Large intestine (tissue), 3 donors: ENCODE measurements around the gene NUF2. TPM values are rescaled to one million over a fixed set of nuclear protein-coding genes. Genes with fewer than 3 reads are reported as not detected.

Experiments used
- DNase-seq, 2 donors: peaks; one replicate each; pipeline versions ENCODE4 v3.0.0 to v3.0.0-alpha.2; 2013
- H3K27ac ChIP-seq: one replicate; pipeline ENCODE4 v1.5.1; 2013; ENCODE audit warnings: low read length
- H3K27me3 ChIP-seq: 2 replicates; pipeline ENCODE4 v1.6.1; 2013; ENCODE audit warnings: low read length; ENCODE audit not compliant: control insufficient read depth, insufficient read depth
- H3K36me3 ChIP-seq: 2 replicates; pipeline ENCODE4 v1.6.1; 2013; ENCODE audit warnings: low read length; ENCODE audit not compliant: control insufficient read depth, insufficient read depth
- H3K4me1 ChIP-seq: one replicate; pipeline ENCODE4 v1.6.1; 2013; ENCODE audit warnings: low read length; ENCODE audit not compliant: control insufficient read depth, insufficient read depth
- H3K4me3 ChIP-seq: one replicate; pipeline ENCODE4 v1.5.1; 2013; ENCODE audit warnings: low read length
- H3K9me3 ChIP-seq: one replicate; pipeline ENCODE4 v1.6.1; 2013; ENCODE audit warnings: mild to moderate bottlenecking, low read depth, low read length, moderate library complexity; ENCODE audit not compliant: control insufficient read depth
- WGBS: methylation state at CpG from one replicate; pipeline ENCODE4 v1.1.5; 2013; ENCODE audit warnings: low lambda C conversion rate; ENCODE audit not compliant: insufficient coverage; 5-methylcytosine and 5-hydroxymethylcytosine counted together
- polyA plus RNA-seq: library from polyadenylated mRNA; unstranded; fragments of 120-200 nt; gene quantifications from one replicate; pipeline ENCODE4 v1.2.1, GENCODE V29; 2013

The NUF2 gene
- polyA plus RNA-seq, 1 donor: 9.9 TPM

DNA sequence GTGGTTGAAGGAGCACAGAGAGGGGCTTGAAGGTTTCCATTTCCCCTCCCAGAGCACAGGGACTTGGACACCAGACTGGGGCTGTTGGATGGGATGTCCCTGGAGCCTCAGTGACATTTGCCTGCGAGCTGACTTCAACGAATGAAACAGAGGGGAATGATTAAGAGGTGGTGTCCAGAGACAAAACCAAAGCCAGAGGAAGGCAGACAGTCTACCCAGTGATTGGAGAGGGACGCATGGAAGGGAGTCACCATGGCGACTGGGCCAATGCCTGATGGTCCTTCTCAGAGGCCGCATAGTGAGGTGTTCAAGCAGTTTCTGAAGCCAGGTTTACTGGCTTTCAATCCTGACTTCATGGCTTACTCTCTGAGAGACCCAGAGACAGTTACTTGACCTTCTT, 77.2 kb downstream of the NUF2 start:
- Histone ChIP-seq H3K27ac (no peak overlapping the region), H3K4me3 (no peak overlapping the region), H3K9me3 (no peaks in the 10 kb centered on the region), H3K36me3 (no peaks in the 10 kb centered on the region), H3K4me1 (no peaks in the 10 kb centered on the region), H3K27me3 (no peaks in the 10 kb centered on the region)
- no CpG with 5 or more reads among the region's 5 CpGs for WGBS
- no peak for DNase-seq

GRCh38 chr1:163399976-163400601, 78.3 kb downstream of the NUF2 start:
- WGBS: 55% methylated on average over 2 of the region's 9 CpGs

GRCh38 chr1:163401211-163401610, 79.5 kb downstream of the NUF2 start:
- WGBS: no CpG with 5 or more reads among the region's 3 CpGs
- no peak overlapping the region for H3K27ac ChIP-seq
- no peak overlapping the region for H3K4me3 ChIP-seq
- H3K9me3 ChIP-seq: no peaks in the 10 kb centered on the region
- H3K4me1 ChIP-seq: no peaks in the 10 kb centered on the region
- H3K27me3 ChIP-seq: no peaks in the 10 kb centered on the region
- H3K36me3 ChIP-seq: no peaks in the 10 kb centered on the region
- DNase-seq: no peak

More at GRCh38 chr1:163399976-163400601, 78.3 kb downstream of the NUF2 start:
- Histone ChIP-seq H3K9me3 (no peaks in the 10 kb centered on the region), H3K36me3 (no peaks in the 10 kb centered on the region), H3K27ac (no peak overlapping the region), H3K4me1 (no peaks in the 10 kb centered on the region), H3K4me3 (no peak overlapping the region), H3K27me3 (no peaks in the 10 kb centered on the region)
- no peak for DNase-seq

Other genes with a start within 250 kb of the NUF2 start
- gene RGS5, start 119.0 kb upstream of the NUF2 start, polyA plus RNA-seq: 122 TPM